H1 (cell line): Measurements from ENCODE around the gene PTGES. TPM values are rescaled to one million over a fixed set of nuclear protein-coding genes. Genes with fewer than 3 reads are reported as not detected.

Source experiments
- CTCF ChIA-PET: fragments of 300-600 bp; sonication (Branson Sonifier 250); formaldehyde crosslinking; loops from one replicate; lab custom pipeline; 2021; ENCODE audit not compliant: partially characterized antibody; lab: Charles Lee
- POLR2A ChIA-PET: fragments of 300-600 bp; sonication (Branson Sonifier 250); formaldehyde crosslinking; loops from one replicate; lab custom pipeline; 2021; ENCODE audit warnings: inconsistent platforms; ENCODE audit not compliant: partially characterized antibody; lab: Charles Lee
- DNase-seq, 2 experiments: peaks; one replicate each; pipeline versions ENCODE4 v3.0.0 to v3.0.0-alpha.2; 2010 to 2022; ENCODE audit warnings: low spot score in 2 of 2, low read depth in 1 of 2, mixed read lengths in 1 of 2
- FAIRE-seq: peaks from 2 replicates; lab custom pipeline; 2011; peaks lifted over from hg19 to GRCh38; lab: Jason Lieb, UNC
- H2AFZ ChIP-seq: 2 replicates; pipeline ENCODE4 v1.8.1; 2012; ENCODE audit warnings: low read length, inconsistent platforms
- H2AK5ac ChIP-seq: 2 replicates; pipeline ENCODE4 v1.6.1; 2013; ENCODE audit warnings: low read depth, low read length
- H2BK120ac ChIP-seq: replicated peaks from 2 replicates; pipeline ENCODE3; 2013; ENCODE audit warnings: low read depth, low read length, inconsistent platforms
- H2BK12ac ChIP-seq: 2 replicates; pipeline ENCODE4 v1.6.1; 2013; ENCODE audit warnings: low read depth, low read length
- H2BK15ac ChIP-seq: 2 replicates; pipeline ENCODE4 v1.6.1; 2013; ENCODE audit warnings: low read length
- H2BK20ac ChIP-seq: 2 replicates; pipeline ENCODE4 v1.6.1; 2013; ENCODE audit warnings: low read length
- H2BK5ac ChIP-seq: 2 replicates; pipeline ENCODE4 v1.6.1; 2013; ENCODE audit warnings: low read depth, low read length
- H3K14ac ChIP-seq: 2 replicates; pipeline ENCODE4 v1.6.1; 2013; ENCODE audit warnings: inconsistent platforms; ENCODE audit not compliant: insufficient read length
- H3K18ac ChIP-seq: 2 replicates; pipeline ENCODE4 v1.6.1; 2013; ENCODE audit warnings: low read length; ENCODE audit errors: extremely low read depth
- H3K23ac ChIP-seq: 2 replicates; pipeline ENCODE4 v1.6.1; 2013; ENCODE audit warnings: inconsistent platforms; ENCODE audit not compliant: insufficient read length
- H3K23me2 ChIP-seq: 2 replicates; pipeline ENCODE4 v1.6.1; 2013; ENCODE audit warnings: low read depth, low read length
- H3K27ac ChIP-seq: 2 replicates; pipeline ENCODE4 v1.6.1; 2011; ENCODE audit warnings: low read depth, low read length, inconsistent platforms
- H3K27me3 ChIP-seq, 4 experiments: replicated peaks in 1 of 4; 1 replicate in 1 of 4; 2 replicates in 3 of 4; pipeline versions ENCODE4 v1.6.1 to v1.8.1; 2011 to 2013; ENCODE audit warnings: low read length in 3 of 4, mild to moderate bottlenecking in 3 of 4, inconsistent platforms in 2 of 4, mixed read lengths in 2 of 4, moderate library complexity in 1 of 4; ENCODE audit not compliant: control insufficient read depth in 3 of 4, insufficient read depth in 3 of 4; ENCODE audit errors: extremely low read depth in 1 of 4
- H3K36me3 ChIP-seq, 4 experiments: 2 replicates each; pipeline versions ENCODE4 v1.6.1 to v1.8.1; 2011 to 2013; ENCODE audit warnings: mild to moderate bottlenecking in 4 of 4, low read length in 3 of 4, moderate library complexity in 2 of 4, control low read depth in 1 of 4, inconsistent platforms in 1 of 4; ENCODE audit not compliant: insufficient read depth in 4 of 4, control insufficient read depth in 2 of 4
- H3K4ac ChIP-seq: replicated peaks from 2 replicates; pipeline ENCODE3; 2013; ENCODE audit warnings: low read length, low read depth, mixed read lengths, inconsistent platforms; ENCODE audit not compliant: insufficient read length
- H3K4me1 ChIP-seq, 4 experiments: replicated peaks in 1 of 4; 1 replicate in 1 of 4; 2 replicates in 3 of 4; pipeline versions ENCODE4 v1.6.1 to v1.8.1; 2011 to 2013; ENCODE audit warnings: low read length in 3 of 4, inconsistent platforms in 2 of 4, mixed read lengths in 1 of 4; ENCODE audit not compliant: insufficient read depth in 4 of 4, control insufficient read depth in 3 of 4
- H3K4me2 ChIP-seq, 2 experiments: 2 replicates each; pipeline versions ENCODE4 v1.6.1 to v1.8.1; 2011 to 2013; ENCODE audit warnings: low read depth in 2 of 2, low read length in 2 of 2, control low read depth in 1 of 2, inconsistent platforms in 1 of 2, mild to moderate bottlenecking in 1 of 2; ENCODE audit not compliant: insufficient read depth in 1 of 2
- H3K4me3 ChIP-seq, 4 experiments: fragments of 200-600, 300-600 bp in 1 of 4; sonication (generic), shearing (Covaris generic), sonication (Bioruptor Twin) in 1 of 4; 2 replicates each; pipeline versions ENCODE4 v1.5.1 to v1.8.1; 2011 to 2016; ENCODE audit warnings: low read length in 4 of 4, low read depth in 3 of 4, control low read depth in 2 of 4, inconsistent platforms in 2 of 4, mild to moderate bottlenecking in 2 of 4, mixed read lengths in 1 of 4, moderate library complexity in 1 of 4; ENCODE audit not compliant: insufficient read depth in 2 of 4; ENCODE audit errors: extremely low read depth in 1 of 4
- H3K56ac ChIP-seq: replicated peaks from 2 replicates; pipeline ENCODE3; 2013; ENCODE audit warnings: low read depth, mild to moderate bottlenecking, mixed read lengths, low read length, inconsistent platforms; ENCODE audit not compliant: insufficient read length
- H3K79me1 ChIP-seq: 2 replicates; pipeline ENCODE4 v1.6.1; 2013; ENCODE audit warnings: low read depth, low read length, control low read depth
- H3K79me2 ChIP-seq, 2 experiments: 2 replicates each; pipeline versions ENCODE4 v1.6.1 to v1.8.1; 2012 to 2013; ENCODE audit warnings: low read length in 2 of 2, mild to moderate bottlenecking in 2 of 2, inconsistent platforms in 1 of 2; ENCODE audit not compliant: insufficient read depth in 2 of 2, control insufficient read depth in 1 of 2
- H3K9ac ChIP-seq, 4 experiments: replicated peaks in 1 of 4; 1 replicate in 1 of 4; 2 replicates in 3 of 4; pipeline versions ENCODE4 v1.6.1 to v1.8.1; 2011 to 2013; ENCODE audit warnings: low read depth in 3 of 4, low read length in 3 of 4, control low read depth in 2 of 4, mild to moderate bottlenecking in 2 of 4, moderate library complexity in 2 of 4, inconsistent platforms in 1 of 4; ENCODE audit errors: extremely low read depth in 1 of 4
- H3K9me3 ChIP-seq, 2 experiments: 2 replicates each; pipeline versions ENCODE4 v1.6.1 to v1.8.1; 2012 to 2013; ENCODE audit warnings: mild to moderate bottlenecking in 2 of 2, moderate library complexity in 2 of 2, control low read depth in 1 of 2, inconsistent platforms in 1 of 2, low read depth in 1 of 2, low read length in 1 of 2, mixed read lengths in 1 of 2; ENCODE audit not compliant: insufficient read depth in 2 of 2
- H4K20me1 ChIP-seq, 2 experiments: replicated peaks in 1 of 2; 2 replicates each; pipeline versions ENCODE3 to v1.8.1; 2011 to 2013; ENCODE audit warnings: inconsistent platforms in 2 of 2, low read length in 2 of 2, mild to moderate bottlenecking in 1 of 2; ENCODE audit not compliant: insufficient read depth in 2 of 2, control insufficient read depth in 1 of 2
- H4K5ac ChIP-seq: 2 replicates; pipeline ENCODE4 v1.6.1; 2013; ENCODE audit warnings: low read length, low read depth, mixed read lengths, inconsistent platforms; ENCODE audit not compliant: insufficient read length
- H4K8ac ChIP-seq: 2 replicates; pipeline ENCODE4 v1.8.0; 2013; ENCODE audit warnings: mild to moderate bottlenecking, moderate library complexity, low read length, inconsistent platforms; ENCODE audit not compliant: insufficient read depth; ENCODE audit errors: extremely low read depth
- H4K91ac ChIP-seq: replicated peaks from 2 replicates; pipeline ENCODE3; 2013; ENCODE audit warnings: low read length, mixed read lengths, inconsistent platforms; ENCODE audit not compliant: insufficient read length
- BRCA1 ChIP-seq: IDR thresholded peaks from 2 replicates; pipeline ENCODE4 v1.6.1; 2012; ENCODE audit warnings: low read depth, low read length, improper control_type of control experiment
- CTCF ChIP-seq, 3 experiments: IDR thresholded peaks; 1 replicate in 2 of 3; 2 replicates in 1 of 3; pipeline versions ENCODE4 v1.5.1 to v1.6.1; 2011; ENCODE audit warnings: low read length in 3 of 3, mild to moderate bottlenecking in 3 of 3, inconsistent platforms in 2 of 3, low read depth in 1 of 3, moderate library complexity in 1 of 3; ENCODE audit not compliant: insufficient read depth in 1 of 3; ENCODE audit errors: control extremely low read depth in 1 of 3
- HDAC6 ChIP-seq: IDR thresholded peaks from one replicate; pipeline ENCODE4 v1.7.1; 2012; ENCODE audit warnings: low read depth, mild to moderate bottlenecking, inconsistent platforms, low read length, moderate library complexity
- NRF1 ChIP-seq: IDR thresholded peaks from 2 replicates; pipeline ENCODE4 v1.6.1; 2011; ENCODE audit warnings: mild to moderate bottlenecking, low read depth, low read length, improper control_type of control experiment
- PHF8 ChIP-seq: fragments of 200-600 bp; sonication (generic); conservative IDR thresholded peaks from 2 replicates; pipeline ENCODE4 v1.7.1; 2012; ENCODE audit warnings: low read depth, mild to moderate bottlenecking, inconsistent platforms, low read length, moderate library complexity
- POLR2A ChIP-seq, 2 experiments: IDR thresholded peaks; 1 replicate in 1 of 2; 2 replicates in 1 of 2; pipeline ENCODE4 v1.6.1; 2011; ENCODE audit warnings: low read depth in 2 of 2, low read length in 2 of 2, mild to moderate bottlenecking in 2 of 2; ENCODE audit errors: control extremely low read depth in 1 of 2
- POLR2AphosphoS5 ChIP-seq: IDR thresholded peaks from 2 replicates; pipeline ENCODE4 v1.6.1; 2011; ENCODE audit warnings: low read depth, low read length
- SIX5 ChIP-seq: IDR thresholded peaks from 2 replicates; pipeline ENCODE4 v1.6.1; 2011; ENCODE audit warnings: mild to moderate bottlenecking, low read depth, low read length
- USF2 ChIP-seq: IDR thresholded peaks from 2 replicates; pipeline ENCODE4 v1.6.1; 2011; ENCODE audit warnings: low read length, improper control_type of control experiment
- WGBS, 2 experiments: shearing (Covaris generic) in 1 of 2; methylation state at CpG; one replicate each; pipeline versions ENCODE4 v1.1.6 to v1.1.7; 2013 to 2015; ENCODE audit warnings: low lambda C conversion rate in 2 of 2, mixed read lengths in 2 of 2, inconsistent platforms in 1 of 2, low coverage in 1 of 2, missing lambda C conversion rate in 1 of 2; ENCODE audit not compliant: insufficient replicate concordance in 2 of 2, insufficient coverage in 1 of 2, insufficient read length in 1 of 2; ENCODE audit errors: extremely low coverage in 1 of 2, missing lambda C conversion rate in 1 of 2; 5-methylcytosine and 5-hydroxymethylcytosine counted together
- polyA plus RNA-seq, 7 experiments: library from polyadenylated mRNA; depleted of rRNA in 3 of 7; stranded (reverse) in 5 of 7; unstranded in 2 of 7; fragments of >200 nt in 5 of 7; fragments of 200-250 nt in 2 of 7; gene quantifications; 1 replicate in 5 of 7; 2 replicates in 1 of 7; 4 replicates in 1 of 7; pipeline versions ENCODE4 v1.2.1 to v1.2.3, GENCODE V29; 2011 to 2013; ENCODE audit warnings: missing spikeins in 2 of 7, mixed read lengths in 2 of 7
- total RNA-seq: library from RNA; stranded (reverse); fragmentation: NEBNext Ultra II Directional; extraction: Animal tissue kit (Norgen Biotek cat#: 25700); gene quantifications from 2 replicates; pipeline ENCODE4 v1.2.1, GENCODE V29; 2021

Gene PTGES
- total and polyA plus RNA-seq, 2 of the 8 experiments (the other 6 are each of a cell fraction or from before 2014, with no cell fraction given) = 3.2 to 5.1 TPM

- Histone ChIP-seq H4K20me1 (no peaks in the 10 kb centered on the region), H2BK12ac (no peak overlapping the region), H3K4ac (no peak overlapping the region), H4K5ac (no peak overlapping the region), H3K79me1 (no peaks in the 10 kb centered on the region), H2BK5ac (no peak overlapping the region), H2AFZ (no peak overlapping the region), H2AK5ac (no peak overlapping the region), H2BK120ac (no peak overlapping the region), H3K14ac (no peak overlapping the region), H4K91ac (no peak overlapping the region), H2BK20ac (no peak overlapping the region; the same call in 1 of the 2 replicates), H3K4me3 (no peak overlapping the region), H3K27me3 (no peaks in the 10 kb centered on the region), H3K9me3 (no peaks in the 10 kb centered on the region), H3K4me1 (no peaks in the 10 kb centered on the region), H3K18ac (no peak overlapping the region), H3K4me2 (no peak overlapping the region), H3K23me2 (no peaks in the 10 kb centered on the region), H3K36me3 (no peaks in the 10 kb centered on the region), H2BK15ac (no peak overlapping the region), H3K27ac (no peak overlapping the region), H3K23ac (no peak overlapping the region), H4K8ac (no peak overlapping the region), H3K79me2 (no peaks in the 10 kb centered on the region), H3K9ac (no peak overlapping the region), H3K56ac (no peak overlapping the region)
- no peak for FAIRE-seq
- WGBS, 2 experiments = 85% methylated on average over 5 of the region's 5 CpGs; no CpG with 5 or more reads in 1 of the 2 experiments
- ChIA-PET POLR2A (no interaction called here), CTCF (interaction anchor here (0.7 to 12.8 kb wide), 16 partner anchors 9 to 650 kb away, joined by 3 to 250 read pairs (median 10); no protein-coding TSS in a partner anchor)
- TF ChIP-seq HDAC6 (no peak), CTCF (IDR thresholded peaks at IDR 0.05; ENCODE audit: control extremely low read depth in 1 of 3, insufficient read depth in 1 of 3, low read depth in 1 of 3, low read length in 3 of 3) (no peak), NRF1 (no peak), USF2 (no peak), SIX5 (no peak), POLR2AphosphoS5 (no peak), POLR2A (IDR thresholded peaks at IDR 0.05; ENCODE audit: control extremely low read depth in 1 of 2, low read depth in 2 of 2, low read length in 2 of 2) (no peak), PHF8 (no peak), BRCA1 (no peak)
- DNase-seq = no peak
Measured at GRCh38 chr9:129781981-129782380, 29.1 kb upstream of the PTGES start.
